KMS-11 (cell line): ENCODE measurements around the gene GJA1.

Source experiments
- H2AFZ ChIP-seq: fragments of 200-600 bp; sonication (generic); 2 replicates; pipeline ENCODE4 v1.6.1; 2016; ENCODE audit warnings: antibody characterized with exemption, mixed run types, low read depth
- H3K27ac ChIP-seq: fragments of 200-600 bp; sonication (generic); 2 replicates; pipeline ENCODE4 v1.6.1; 2016; ENCODE audit warnings: mild to moderate bottlenecking, mixed run types
- H3K27me3 ChIP-seq: fragments of 200-600 bp; sonication (generic); 2 replicates; pipeline ENCODE4 v1.6.1; 2017; ENCODE audit warnings: mild to moderate bottlenecking, low read depth, mixed run types, moderate library complexity; ENCODE audit not compliant: insufficient read depth
- H3K36me3 ChIP-seq: fragments of 200-600 bp; sonication (generic); 2 replicates; pipeline ENCODE4 v1.6.1; 2017; ENCODE audit warnings: mild to moderate bottlenecking, mixed run types; ENCODE audit not compliant: insufficient read depth
- H3K4me1 ChIP-seq: fragments of 200-600 bp; sonication (generic); 2 replicates; pipeline ENCODE4 v1.6.1; 2016; ENCODE audit warnings: mild to moderate bottlenecking, low read depth, mixed run types; ENCODE audit not compliant: poor library complexity, severe bottlenecking
- H3K4me2 ChIP-seq: fragments of 200-600 bp; sonication (generic); 2 replicates; pipeline ENCODE4 v1.7.0; 2016; ENCODE audit warnings: mild to moderate bottlenecking, mixed run types
- H3K4me3 ChIP-seq: fragments of 200-600 bp; sonication (generic); IDR thresholded peaks from 2 replicates; pipeline ENCODE4 v1.6.1; 2017; ENCODE audit warnings: low read depth, low read length, mixed read lengths; ENCODE audit not compliant: insufficient read depth
- H3K79me2 ChIP-seq: fragments of 200-600 bp; sonication (generic); 2 replicates; pipeline ENCODE4 v1.6.1; 2016; ENCODE audit warnings: low read depth, mixed run types; ENCODE audit not compliant: insufficient read depth
- H3K9ac ChIP-seq: fragments of 200-600 bp; sonication (generic); 2 replicates; pipeline ENCODE4 v1.6.1; 2016; ENCODE audit warnings: mild to moderate bottlenecking, mixed run types
- H4K20me1 ChIP-seq: fragments of 200-600 bp; sonication (generic); 2 replicates; pipeline ENCODE4 v1.6.1; 2016; ENCODE audit warnings: mild to moderate bottlenecking, mixed run types; ENCODE audit not compliant: insufficient read depth
- TF ChIP-seq, protein P1 (sequence below): fragments of 200-600 bp; sonication (generic); conservative IDR thresholded peaks from 2 replicates; pipeline ENCODE4 v1.6.1; 2017; ENCODE audit warnings: low read depth, mild to moderate bottlenecking, antibody characterized with exemption, low read length, moderate library complexity, mixed read lengths

GJA1 gene

GRCh38 chr6:121498481-121499276 is 63.2 kb downstream of the GJA1 start:
- Histone ChIP-seq H3K36me3 (no peaks in the 10 kb centered on the region), H3K9ac (no peak overlapping the region), H3K4me2 (no peak overlapping the region), H3K4me1 (no peaks in the 10 kb centered on the region), H3K4me3 (no peak overlapping the region), H4K20me1 (no peaks in the 10 kb centered on the region), H2AFZ (no peak overlapping the region), H3K27me3 (no peaks in the 10 kb centered on the region), H3K27ac (no peak overlapping the region), H3K79me2 (no peaks in the 10 kb centered on the region)
- TF ChIP-seq, protein P1, sequence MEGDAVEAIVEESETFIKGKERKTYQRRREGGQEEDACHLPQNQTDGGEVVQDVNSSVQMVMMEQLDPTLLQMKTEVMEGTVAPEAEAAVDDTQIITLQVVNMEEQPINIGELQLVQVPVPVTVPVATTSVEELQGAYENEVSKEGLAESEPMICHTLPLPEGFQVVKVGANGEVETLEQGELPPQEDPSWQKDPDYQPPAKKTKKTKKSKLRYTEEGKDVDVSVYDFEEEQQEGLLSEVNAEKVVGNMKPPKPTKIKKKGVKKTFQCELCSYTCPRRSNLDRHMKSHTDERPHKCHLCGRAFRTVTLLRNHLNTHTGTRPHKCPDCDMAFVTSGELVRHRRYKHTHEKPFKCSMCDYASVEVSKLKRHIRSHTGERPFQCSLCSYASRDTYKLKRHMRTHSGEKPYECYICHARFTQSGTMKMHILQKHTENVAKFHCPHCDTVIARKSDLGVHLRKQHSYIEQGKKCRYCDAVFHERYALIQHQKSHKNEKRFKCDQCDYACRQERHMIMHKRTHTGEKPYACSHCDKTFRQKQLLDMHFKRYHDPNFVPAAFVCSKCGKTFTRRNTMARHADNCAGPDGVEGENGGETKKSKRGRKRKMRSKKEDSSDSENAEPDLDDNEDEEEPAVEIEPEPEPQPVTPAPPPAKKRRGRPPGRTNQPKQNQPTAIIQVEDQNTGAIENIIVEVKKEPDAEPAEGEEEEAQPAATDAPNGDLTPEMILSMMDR: no peak
